GM23338 (cell line): ENCODE data around the gene FGF2.

Source experiments
- CTCF ChIP-seq, 2 experiments: fragments of 200-600 bp in 1 of 2; sonication (generic) in 1 of 2; conservative IDR thresholded peaks; 2 replicates each; pipeline versions ENCODE4 v1.5.1 to v1.6.1; 2016 to 2017; ENCODE audit warnings: antibody characterized with exemption in 2 of 2, low read depth in 2 of 2, mild to moderate bottlenecking in 2 of 2, moderate library complexity in 1 of 2
- EZH2 ChIP-seq: fragments of 200-600 bp; sonication (generic); IDR thresholded peaks from one replicate; pipeline ENCODE4 v1.8.0; 2017; ENCODE audit warnings: antibody characterized with exemption, mild to moderate bottlenecking, low read depth; ENCODE audit not compliant: unreplicated experiment
- POLR2AphosphoS5 ChIP-seq: IDR thresholded peaks from 2 replicates; pipeline ENCODE4 v1.6.1; 2016; ENCODE audit warnings: antibody characterized with exemption, low read depth

- TF ChIP-seq CTCF (conservative IDR thresholded peaks at IDR 0.05; ENCODE audit: low read depth in 2 of 2) (no peak), POLR2AphosphoS5 (no peak), EZH2 (no peak)
These were observed 69.6 kb downstream of the FGF2 start for GRCh38 chr4:122896270-122896669.
